Breast epithelium (tissue), 4 donors: Measurements from ENCODE around the gene ATP6V1A. TPM values are rescaled to one million over a fixed set of nuclear protein-coding genes. Genes with fewer than 3 reads are reported as not detected.

ENCODE experiments used
- DNase-seq, 2 donors: peaks; one replicate each; pipeline ENCODE4 v3.0.0-alpha.2; 2019; ENCODE audit warnings: low spot score in 2 of 2
- H3K27ac ChIP-seq, 2 donors: fragments of 200-600 bp; sonication (generic) in 1 of 2; one replicate each; pipeline ENCODE4 v1.5.1; 2016 to 2019; ENCODE audit warnings: mild to moderate bottlenecking in 1 of 2
- H3K27me3 ChIP-seq, 2 donors: fragments of 200-600 bp; sonication (generic) in 1 of 2; one replicate each; pipeline versions ENCODE4 v1.5.1 to v1.6.0; 2017 to 2019; ENCODE audit warnings: control low read depth in 1 of 2, mild to moderate bottlenecking in 1 of 2
- H3K36me3 ChIP-seq: fragments of 200-600 bp; one replicate; pipeline ENCODE4 v1.5.1; 2019
- H3K4me1 ChIP-seq, 2 donors: fragments of 200-600 bp; sonication (generic); one replicate each; pipeline ENCODE4 v1.5.1; 2016 to 2019; ENCODE audit warnings: control low read depth in 1 of 2
- H3K4me3 ChIP-seq, 3 donors: fragments of 200-600 bp; sonication (generic); 1 replicate in 2 of 3; 2 replicates in 1 of 3; pipeline ENCODE4 v1.5.1; 2016 to 2019; ENCODE audit warnings: mild to moderate bottlenecking in 3 of 3, moderate library complexity in 2 of 3
- H3K9me3 ChIP-seq, 2 donors: fragments of 200-600 bp; sonication (generic) in 1 of 2; one replicate each; pipeline ENCODE4 v1.5.1; 2016 to 2019; ENCODE audit warnings: control low read depth in 1 of 2
- POLR2A ChIP-seq: fragments of 450-650 bp; IDR thresholded peaks from one replicate; pipeline ENCODE4 v1.6.1; 2016; ENCODE audit warnings: antibody characterized with exemption, mild to moderate bottlenecking, moderate library complexity
- POLR2AphosphoS5 ChIP-seq, 3 donors: sonication (generic); formaldehyde crosslinking; IDR thresholded peaks; one replicate each; pipeline ENCODE4 v1.6.1; 2017; ENCODE audit warnings: antibody characterized with exemption in 3 of 3
- intact Hi-C: fragments of 100-400 bp; cut with DNase I; formaldehyde crosslinking; loops from one replicate; pipeline ENCODE4 v1.15.1; 2023; ENCODE audit warnings: low total_unique reads
- total RNA-seq, 3 donors: library from RNA; depleted of rRNA; stranded (reverse); fragments of >200 nt; gene quantifications; one replicate each; pipeline ENCODE4 v1.1.0, GENCODE V29; 2016
- TF ChIP-seq, protein P1 (sequence below), 3 donors: fragments of 450-650 bp; IDR thresholded peaks; one replicate each; pipeline ENCODE4 v1.5.1; 2016 to 2017; ENCODE audit warnings: antibody characterized with exemption in 3 of 3, mild to moderate bottlenecking in 3 of 3, moderate library complexity in 3 of 3

ATP6V1A gene
- total RNA-seq, 3 donors from 2014 or later = 44.6 to 68.5 (median 48.6) TPM

DNA sequence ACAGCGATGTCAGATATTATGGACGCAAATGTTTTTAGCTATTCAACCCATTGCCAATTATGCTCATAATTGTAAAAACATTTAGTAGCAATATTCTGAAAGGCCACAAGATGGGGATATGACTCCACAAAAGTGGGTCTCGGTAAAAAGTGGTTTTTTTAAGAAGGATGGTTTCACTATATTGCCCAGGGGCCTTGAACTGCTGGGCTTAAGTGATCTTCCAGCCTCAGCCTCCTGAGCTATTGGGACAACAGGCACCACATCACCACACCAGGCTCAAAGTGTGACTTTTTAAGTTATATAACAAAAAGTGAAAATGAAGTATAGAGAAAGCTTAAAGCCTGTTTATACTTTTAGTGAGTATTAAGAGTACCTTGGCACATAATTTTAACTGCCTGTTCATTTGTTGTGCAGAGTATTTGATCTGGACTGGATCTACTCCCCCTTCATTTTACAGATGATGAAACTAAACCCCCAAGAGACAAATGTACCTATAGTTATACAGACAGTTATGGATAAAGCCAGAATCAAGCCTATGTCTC is 10.2 kb upstream of the ATP6V1A start:
- no peaks in the 10 kb centered on the region for H3K27me3 ChIP-seq
- intact Hi-C loops = no loop called here
- no peaks in the 10 kb centered on the region for H3K9me3 ChIP-seq
- no peak for DNase-seq
- peaks cover 0 to 5% of the 10 kb centered on the region in 2 donors for H3K4me1 ChIP-seq
- H3K36me3 ChIP-seq = no peaks in the 10 kb centered on the region
- peak overlapping the region in 1 of 2 donors; percentile 34 for H3K27ac ChIP-seq
- TF ChIP-seq, protein P1, sequence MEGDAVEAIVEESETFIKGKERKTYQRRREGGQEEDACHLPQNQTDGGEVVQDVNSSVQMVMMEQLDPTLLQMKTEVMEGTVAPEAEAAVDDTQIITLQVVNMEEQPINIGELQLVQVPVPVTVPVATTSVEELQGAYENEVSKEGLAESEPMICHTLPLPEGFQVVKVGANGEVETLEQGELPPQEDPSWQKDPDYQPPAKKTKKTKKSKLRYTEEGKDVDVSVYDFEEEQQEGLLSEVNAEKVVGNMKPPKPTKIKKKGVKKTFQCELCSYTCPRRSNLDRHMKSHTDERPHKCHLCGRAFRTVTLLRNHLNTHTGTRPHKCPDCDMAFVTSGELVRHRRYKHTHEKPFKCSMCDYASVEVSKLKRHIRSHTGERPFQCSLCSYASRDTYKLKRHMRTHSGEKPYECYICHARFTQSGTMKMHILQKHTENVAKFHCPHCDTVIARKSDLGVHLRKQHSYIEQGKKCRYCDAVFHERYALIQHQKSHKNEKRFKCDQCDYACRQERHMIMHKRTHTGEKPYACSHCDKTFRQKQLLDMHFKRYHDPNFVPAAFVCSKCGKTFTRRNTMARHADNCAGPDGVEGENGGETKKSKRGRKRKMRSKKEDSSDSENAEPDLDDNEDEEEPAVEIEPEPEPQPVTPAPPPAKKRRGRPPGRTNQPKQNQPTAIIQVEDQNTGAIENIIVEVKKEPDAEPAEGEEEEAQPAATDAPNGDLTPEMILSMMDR (IDR thresholded peaks at IDR 0.05) = peak; percentile 37 to 74 (median 67)
- no peak for TF ChIP-seq POLR2A
- H3K4me3 ChIP-seq = no peak overlapping the region

DNA sequence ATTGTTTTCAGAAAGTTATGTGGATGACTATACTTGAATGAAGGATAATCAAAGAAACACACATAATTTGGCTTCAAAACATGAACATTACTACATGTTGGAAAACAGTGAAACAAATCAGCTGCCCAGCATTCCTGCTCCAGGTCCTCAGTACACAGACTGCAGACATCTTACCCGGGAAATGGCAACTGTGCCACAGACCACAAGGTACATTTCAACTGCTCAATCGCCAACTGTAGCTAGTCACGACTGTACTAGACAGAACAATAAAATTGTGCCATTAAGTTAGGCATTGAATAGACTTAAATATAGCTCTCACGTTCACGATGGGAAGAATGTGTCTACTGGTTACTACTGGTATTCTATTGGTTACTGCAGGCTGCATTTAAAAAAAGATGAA is 5.7 kb upstream of the ATP6V1A start:
- Histone ChIP-seq H3K4me3 (no peak overlapping the region), H3K36me3 (no peaks in the 10 kb centered on the region), H3K27me3 (no peaks in the 10 kb centered on the region), H3K27ac (no peak overlapping the region), H3K9me3 (no peaks in the 10 kb centered on the region), H3K4me1 (peaks cover 0 to 17% of the 10 kb centered on the region in 2 donors)
- TF ChIP-seq, protein P1 (IDR thresholded peaks at IDR 0.05) = no peak
- no peak for DNase-seq
- intact Hi-C loops = no loop called here

DNA sequence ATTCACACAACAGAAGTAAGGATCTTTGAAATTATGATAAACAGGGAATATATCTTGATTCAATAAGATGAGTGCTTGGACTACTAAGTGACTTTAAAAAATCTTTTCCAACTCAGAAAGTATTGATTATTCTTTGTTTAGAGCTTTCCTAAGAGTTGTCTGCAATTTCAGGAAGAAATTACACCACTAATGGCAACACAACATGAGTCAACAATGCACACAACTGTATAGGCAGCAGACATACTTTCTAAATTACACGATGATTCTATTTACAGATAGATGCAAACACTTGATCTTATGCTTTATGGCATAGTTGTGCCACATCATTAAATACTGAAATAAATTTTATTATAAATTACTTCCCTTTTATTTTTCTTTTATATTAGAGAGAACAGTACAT is 5.2 kb upstream of the ATP6V1A start:
- Histone ChIP-seq H3K36me3 (no peaks in the 10 kb centered on the region), H3K27ac (no peak overlapping the region), H3K4me3 (no peak overlapping the region), H3K9me3 (no peaks in the 10 kb centered on the region), H3K4me1 (peaks cover 0 to 17% of the 10 kb centered on the region in 2 donors), H3K27me3 (no peaks in the 10 kb centered on the region)
- TF ChIP-seq POLR2AphosphoS5 (IDR thresholded peaks at IDR 0.05) (no peak), POLR2A (no peak)
- TF ChIP-seq, protein P1 (IDR thresholded peaks at IDR 0.05) = no peak
- DNase-seq = no peak
- intact Hi-C loops = no loop called here

DNA sequence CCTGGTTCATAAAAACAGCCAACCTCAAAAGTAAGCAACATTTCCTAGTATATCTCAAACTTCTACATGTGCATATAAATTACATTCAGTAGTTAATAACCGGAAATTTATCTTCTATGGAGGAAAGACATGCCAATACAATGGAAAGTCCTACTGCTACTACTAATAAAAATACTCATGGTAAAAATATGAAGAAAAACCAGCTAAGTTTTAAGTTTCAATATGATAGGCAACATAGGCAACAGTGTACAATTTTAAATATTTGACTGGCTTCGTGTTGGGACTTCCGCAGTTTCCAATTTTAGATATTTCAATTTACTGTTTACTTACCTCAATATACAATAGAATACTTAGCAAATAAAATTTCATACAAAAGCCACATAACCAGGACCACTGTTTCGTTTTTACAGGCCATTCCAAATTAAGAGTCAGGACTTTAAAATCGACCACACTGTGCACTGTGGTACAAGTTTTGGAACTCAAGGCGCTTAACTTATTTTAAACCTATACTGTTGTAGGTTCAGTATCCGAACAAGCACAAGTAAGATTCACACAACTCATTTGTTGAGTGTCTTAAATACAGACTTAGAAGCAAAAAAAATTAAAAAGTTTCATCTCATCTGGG is 3.7 kb upstream of the ATP6V1A start:
- Histone ChIP-seq H3K9me3 (no peaks in the 10 kb centered on the region), H3K27me3 (no peaks in the 10 kb centered on the region), H3K4me3 (no peak overlapping the region), H3K36me3 (no peaks in the 10 kb centered on the region), H3K27ac (no peak overlapping the region), H3K4me1 (peaks cover 0 to 17% of the 10 kb centered on the region in 2 donors)
- TF ChIP-seq, protein P1 (IDR thresholded peaks at IDR 0.05) = no peak
- no peak for TF ChIP-seq POLR2AphosphoS5 (IDR thresholded peaks at IDR 0.05)
- TF ChIP-seq POLR2A = no peak
- intact Hi-C loops = no loop called here
- DNase-seq = no peak

DNA sequence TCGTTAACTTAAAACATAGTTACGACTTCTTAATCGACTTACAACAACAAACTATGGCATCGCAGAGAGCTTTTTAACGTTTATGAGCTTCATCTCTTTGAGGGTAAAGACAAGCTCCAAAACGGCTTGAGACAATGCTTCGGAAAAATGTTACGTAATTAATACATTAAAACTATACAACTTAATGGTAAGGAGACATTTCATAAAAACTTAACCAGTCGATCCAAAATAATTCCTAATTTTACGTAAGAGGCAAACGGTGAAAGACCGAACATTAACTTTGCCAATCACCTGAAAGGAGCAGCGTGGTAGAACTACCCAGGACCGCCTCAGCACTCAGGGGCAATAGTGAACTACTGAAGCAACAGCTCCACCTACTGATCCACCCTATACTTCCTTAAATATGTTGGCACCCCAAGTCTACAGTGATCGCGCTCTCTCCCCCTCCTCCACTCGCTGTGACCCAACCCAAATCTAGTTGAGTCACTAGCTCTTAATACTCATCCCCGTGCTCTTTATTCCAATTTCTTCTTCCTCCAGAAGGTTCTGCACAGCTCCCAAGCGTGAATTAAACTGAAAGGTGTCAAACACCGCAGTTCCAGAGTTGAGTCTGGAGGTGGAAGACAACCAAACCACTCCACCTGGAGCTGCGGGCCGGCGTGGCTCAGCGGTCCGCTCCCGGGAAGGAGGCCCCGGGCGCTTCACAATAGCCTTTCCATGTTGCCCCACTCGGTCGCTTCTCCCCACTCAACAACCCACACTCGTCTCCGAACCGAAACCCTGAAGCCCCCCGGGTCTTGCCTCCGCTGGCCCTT is 1.7 kb upstream of the ATP6V1A start:
- Histone ChIP-seq H3K4me3 (peak overlapping the region; percentile 76 to 96 (median 94)), H3K9me3 (no peaks in the 10 kb centered on the region), H3K4me1 (peaks cover 0 to 17% of the 10 kb centered on the region in 2 donors), H3K27me3 (no peaks in the 10 kb centered on the region), H3K36me3 (no peaks in the 10 kb centered on the region), H3K27ac (peak overlapping the region; percentile 97 to 99)
- DNase-seq = peak; percentile 56 to 78
- intact Hi-C loops = loop anchor here (5.0 kb wide), 1 partner anchor 1178 kb away; no protein-coding TSS in a partner anchor
- TF ChIP-seq POLR2A (no peak), POLR2AphosphoS5 (IDR thresholded peaks at IDR 0.05) (peak in 1 of 3 donors; percentile 65)
- TF ChIP-seq, protein P1 (IDR thresholded peaks at IDR 0.05) = peak in 2 of 3 donors; percentile 57 to 68
